ENCODE measurements around the gene CDK9.
A peak's percentile ranks its signal among the peaks of the same experiment; 100 is the strongest.

CDK9 gene

GRCh38 chr9:127825319-127826051, 39.7 kb downstream of the CDK9 start:
- DNase-seq, result peak; percentile 74
- Histone ChIP-seq H3K36me3 (no peaks in the 10 kb centered on the region), H3K9me3 (no peaks in the 10 kb centered on the region), H3K27me3 (no peaks in the 10 kb centered on the region), H3K4me1 (peaks cover 3% of the 10 kb centered on the region; the same call in 1 of the 2 replicates), H3K4me3 (ENCODE audit: low read depth, low read length) (no peak overlapping the region)
- peak; percentile 51 for TF ChIP-seq CTCF (IDR thresholded peaks at IDR 0.05; ENCODE audit: low read depth, low read length)

GRCh38 chr9:127826253-127826913, 40.5 kb downstream of the CDK9 start:
- DNase-seq, result no peak
- H3K4me3 ChIP-seq (ENCODE audit: low read depth, low read length), result no peak overlapping the region
- TF ChIP-seq CTCF (IDR thresholded peaks at IDR 0.05; ENCODE audit: low read depth, low read length), result no peak
- peaks cover 3% of the 10 kb centered on the region; the same call in 1 of the 2 replicates for H3K4me1 ChIP-seq
- no peaks in the 10 kb centered on the region for H3K27me3 ChIP-seq
- H3K36me3 ChIP-seq, result no peaks in the 10 kb centered on the region
- H3K9me3 ChIP-seq, result no peaks in the 10 kb centered on the region

GRCh38 chr9:127828262-127829031, 42.6 kb downstream of the CDK9 start:
- H3K36me3 ChIP-seq, result no peaks in the 10 kb centered on the region
- no peaks in the 10 kb centered on the region for H3K9me3 ChIP-seq
- H3K4me3 ChIP-seq (ENCODE audit: low read depth, low read length), result peak overlapping the region; percentile 49
- DNase-seq, result peak; percentile 88
- no peaks in the 10 kb centered on the region for H3K27me3 ChIP-seq
- TF ChIP-seq CTCF (IDR thresholded peaks at IDR 0.05; ENCODE audit: low read depth, low read length), result no peak
- peaks cover 3% of the 10 kb centered on the region; the same call in 1 of the 2 replicates for H3K4me1 ChIP-seq

- Histone ChIP-seq H3K4me1 (peaks cover 3% of the 10 kb centered on the region; the same call in 1 of the 2 replicates), H3K36me3 (no peaks in the 10 kb centered on the region), H3K9me3 (no peaks in the 10 kb centered on the region), H3K4me3 (ENCODE audit: low read depth, low read length) (no peak overlapping the region), H3K27me3 (no peaks in the 10 kb centered on the region)
- no peak for DNase-seq
- TF ChIP-seq CTCF (IDR thresholded peaks at IDR 0.05; ENCODE audit: low read depth, low read length), result no peak
Observed at GRCh38 chr9:127829205-127829906, 43.5 kb downstream of the CDK9 start.

- no peak for TF ChIP-seq CTCF (IDR thresholded peaks at IDR 0.05; ENCODE audit: low read depth, low read length)
- no peak for DNase-seq
- Histone ChIP-seq H3K4me1 (no peaks in the 10 kb centered on the region), H3K36me3 (no peaks in the 10 kb centered on the region), H3K27me3 (no peaks in the 10 kb centered on the region), H3K4me3 (ENCODE audit: low read depth, low read length) (no peak overlapping the region), H3K9me3 (no peaks in the 10 kb centered on the region)
Observed at GRCh38 chr9:127832248-127832647, 46.4 kb downstream of the CDK9 start.

Measured in BE2C (cell line).